Heart right ventricle (tissue), 16 donors: ENCODE measurements around the gene TRNT1. TPM values are rescaled to one million over a fixed set of nuclear protein-coding genes. Genes with fewer than 3 reads are reported as not detected.

Experiments
- ATAC-seq, 8 donors: fragments of 200-7000 bp; cut with Tn5 transposase; one replicate each; pipeline ENCODE4 v1.9.1; 2020; ENCODE audit warnings: mild to moderate bottlenecking in 8 of 8, moderate library complexity in 8 of 8, moderate number of reproducible peaks in 1 of 8
- DNase-seq, 2 donors: peaks; one replicate each; pipeline ENCODE4 v3.0.0-alpha.2; 2020
- H3K27ac ChIP-seq, 10 donors: fragments of 200-600 bp; sonication (generic) in 2 of 10; one replicate each; pipeline versions ENCODE4 v1.5.0 to v1.8.0; 2020 to 2022; ENCODE audit warnings: mild to moderate bottlenecking in 3 of 10
- H3K27me3 ChIP-seq, 7 donors: fragments of 200-600 bp; one replicate each; pipeline ENCODE4 v1.8.0; 2021 to 2022; ENCODE audit warnings: mild to moderate bottlenecking in 2 of 7
- H3K36me3 ChIP-seq, 9 donors: fragments of 200-600 bp; sonication (generic) in 1 of 9; one replicate each; pipeline versions ENCODE4 v1.5.0 to v1.8.0; 2020 to 2022; ENCODE audit warnings: mild to moderate bottlenecking in 2 of 9
- H3K4me1 ChIP-seq, 9 donors: fragments of 200-600 bp; sonication (generic) in 1 of 9; one replicate each; pipeline versions ENCODE4 v1.5.0 to v1.8.0; 2020 to 2022; ENCODE audit warnings: mild to moderate bottlenecking in 4 of 9
- H3K4me3 ChIP-seq, 10 donors: fragments of 200-600 bp; sonication (generic) in 2 of 10; one replicate each; pipeline versions ENCODE4 v1.5.0 to v1.8.0; 2020 to 2022; ENCODE audit warnings: mild to moderate bottlenecking in 7 of 10, moderate library complexity in 2 of 10
- H3K9me3 ChIP-seq, 11 donors: fragments of 200-600 bp in 10 of 11; sonication (generic) in 2 of 11; one replicate each; pipeline versions ENCODE4 v1.5.0 to v1.8.0; 2013 to 2022; ENCODE audit warnings: mild to moderate bottlenecking in 2 of 11, control low read depth in 1 of 11, moderate library complexity in 1 of 11
- CTCF ChIP-seq, 9 donors: fragments of 200-600 bp; sonication (generic) in 2 of 9; IDR thresholded peaks; one replicate each; pipeline versions ENCODE4 v1.5.0 to v1.8.0; 2021 to 2022; ENCODE audit warnings: antibody characterized with exemption in 9 of 9, mild to moderate bottlenecking in 5 of 9, moderate library complexity in 1 of 9
- WGBS, 2 donors: extraction: QIAGEN DNeasy Blood & Tissue Kit; methylation state at CpG; one replicate each; pipeline ENCODE4 v1.1.7; 2013; ENCODE audit warnings: inconsistent platforms in 1 of 2; 5-methylcytosine and 5-hydroxymethylcytosine counted together
- intact Hi-C, 10 donors: fragments of 100-400 bp; cut with DNase I; formaldehyde crosslinking; loops; one replicate each; pipeline versions ENCODE4 v1.11.1 to v1.14.2; 2022
- polyA plus RNA-seq, 2 donors: library from polyadenylated mRNA; stranded (reverse); fragments of 200-250 nt; gene quantifications; one replicate each; pipeline ENCODE4 v1.2.3, GENCODE V29; 2013
- total RNA-seq, 10 donors: library from RNA; stranded (reverse); fragmentation: NEBNext Ultra II Directional in 3 of 10; extraction: Animal tissue kit (Norgen Biotek cat#: 25700) in 3 of 10; gene quantifications; one replicate each; pipeline versions ENCODE4 v1.2.1 to v1.2.4, GENCODE V29; 2021 to 2023
- donor health status: Arrhythmogenic right ventricular cardiomyopathy.
- donor health status: ischemic (EF 13 %, LVEDD 7.1; RV severe dilation, severe dysfunction).
- donor health status: healthy with polysubstance abuse.
- donor health status: DM: no; HTN: yes; CAD: no.
- donor health status: DM: no; HTN: no; CAD: no.
- donor health status: ischemic (EF 25% LVEDD 6.9; RV normal size, moderate dysfunction).
- donor health status: ischemic (EF 25% LVEDD 5.7; RV mildly dilated, moderate dysfunction).
- donor health status: healthy.
- donor health status: DM: yes; HTN: yes; CAD: no.
- donor health status: Ischemic cardiomyopathy.
- donor health status: ischemic (EF 35%, LVEDD 5.7; RV mildly dilated, moderate dysfunction).
- donor health status: nonischemic (EF 11% LVEDD 7.7; RV severe dilation, severe dysfunction).
- donor health status: DM: yes; HTN: yes; CAD: no.
- donor health status: PGD.
- donor health status: ischemic (EF 29% LVEDD 5.4; RV normal size, mild dysfunction).
- donor health status: nonischemic (EF 23%, LVEDD 6.1; RV moderate dilation, normal function).

TRNT1 gene
- total and polyA plus RNA-seq, 12 donors: 5.8 to 14.5 (median 10.6) TPM

- ATAC-seq: no peak
- no peaks in the 10 kb centered on the region for H3K9me3 ChIP-seq
- intact Hi-C loops: no loop called here
- no peaks in the 10 kb centered on the region for H3K4me1 ChIP-seq
- TF ChIP-seq CTCF (IDR thresholded peaks at IDR 0.05): no peak
- H3K36me3 ChIP-seq: no peaks in the 10 kb centered on the region
- H3K27ac ChIP-seq: no peak overlapping the region
- H3K27me3 ChIP-seq: no peaks in the 10 kb centered on the region
- no peak for DNase-seq
- H3K4me3 ChIP-seq: no peak overlapping the region
These were observed 39.5 kb upstream of the TRNT1 start for GRCh38 chr3:3087279-3087678.

GRCh38 chr3:3087716-3088465 lies 38.8 kb upstream of the TRNT1 start:
- no peak overlapping the region for H3K4me3 ChIP-seq
- DNase-seq: no peak
- no peaks in the 10 kb centered on the region for H3K9me3 ChIP-seq
- intact Hi-C loops: no loop called here
- no peaks in the 10 kb centered on the region for H3K36me3 ChIP-seq
- no peaks in the 10 kb centered on the region for H3K4me1 ChIP-seq
- ATAC-seq: peak in 1 of 8 donors; percentile 50
- TF ChIP-seq CTCF (IDR thresholded peaks at IDR 0.05): no peak
- WGBS, 2 donors: 56 to 59% methylated on average over 7 of the region's 7 CpGs
- H3K27me3 ChIP-seq: no peaks in the 10 kb centered on the region
- H3K27ac ChIP-seq: no peak overlapping the region

- Histone ChIP-seq H3K9me3 (no peaks in the 10 kb centered on the region), H3K27me3 (no peaks in the 10 kb centered on the region), H3K4me3 (no peak overlapping the region), H3K4me1 (no peaks in the 10 kb centered on the region), H3K27ac (no peak overlapping the region), H3K36me3 (no peaks in the 10 kb centered on the region)
- TF ChIP-seq CTCF (IDR thresholded peaks at IDR 0.05): no peak
- 69 to 74% methylated on average over 4 of the region's 4 CpGs for WGBS, 2 donors
- ATAC-seq (no peak), DNase-seq (no peak)
- intact Hi-C loops: no loop called here
These were observed 37.7 kb upstream of the TRNT1 start for GRCh38 chr3:3089017-3089416.

- Histone ChIP-seq H3K9me3 (no peaks in the 10 kb centered on the region), H3K36me3 (no peaks in the 10 kb centered on the region), H3K27me3 (peaks cover 0 to 4% (median 0%) of the 10 kb centered on the region in 7 donors), H3K4me1 (no peaks in the 10 kb centered on the region), H3K4me3 (no peak overlapping the region), H3K27ac (no peak overlapping the region)
- 73 to 74% methylated on average over 4 of the region's 4 CpGs for WGBS, 2 donors
- no peak for DNase-seq
- intact Hi-C loops: no loop called here
- no peak for TF ChIP-seq CTCF (IDR thresholded peaks at IDR 0.05)
- ATAC-seq: no peak
These were observed 28.8 kb upstream of the TRNT1 start for GRCh38 chr3:3097958-3098357.
